Measurements from ENCODE around the gene CENPN. TPM values are rescaled to one million over a fixed set of nuclear protein-coding genes. Genes with fewer than 3 reads are reported as not detected.

Gene CENPN
- total and polyA plus RNA-seq, 2 of the 13 experiments (the other 11 are each of a cell fraction or from before 2014, with no cell fraction given), result 29.7 to 129 TPM

GRCh38 chr16:81006813-81007695 lies at the start of gene CENPN, which contains the start of gene CMC2 (continued):
- TF ChIP-seq, protein P1, sequence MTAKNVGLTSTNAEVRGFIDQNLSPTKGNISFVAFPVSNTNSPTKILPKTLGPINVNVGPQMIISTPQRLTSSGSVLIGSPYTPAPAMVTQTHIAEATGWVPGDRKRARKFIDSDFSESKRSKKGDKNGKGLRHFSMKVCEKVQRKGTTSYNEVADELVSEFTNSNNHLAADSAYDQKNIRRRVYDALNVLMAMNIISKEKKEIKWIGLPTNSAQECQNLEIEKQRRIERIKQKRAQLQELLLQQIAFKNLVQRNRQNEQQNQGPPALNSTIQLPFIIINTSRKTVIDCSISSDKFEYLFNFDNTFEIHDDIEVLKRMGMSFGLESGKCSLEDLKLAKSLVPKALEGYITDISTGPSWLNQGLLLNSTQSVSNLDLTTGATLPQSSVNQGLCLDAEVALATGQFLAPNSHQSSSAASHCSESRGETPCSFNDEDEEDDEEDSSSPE (CRISPR knock-in tag; IDR thresholded peaks at IDR 0.05), result peak; percentile 100
- TF ChIP-seq GTF2F1 (IDR thresholded peaks at IDR 0.05; ENCODE audit: low read length), result no peak; the same call in none of the 2 replicates
- TF ChIP-seq TAF15 (IDR thresholded peaks at IDR 0.05; ENCODE audit: low read depth, low read length, poor library complexity, severe bottlenecking), result peak; percentile 53
- TF ChIP-seq NCOA5 (CRISPR knock-in tag; IDR thresholded peaks at IDR 0.05), result no peak
- TF ChIP-seq ZNF414 (CRISPR knock-in tag; IDR thresholded peaks at IDR 0.05), result no peak; the same call in 1 of the 2 replicates
- TF ChIP-seq ZBTB8A (CRISPR knock-in tag; IDR thresholded peaks at IDR 0.05; ENCODE audit: borderline replicate concordance, low read depth), result no peak
- peak; percentile 60; the same call in 1 of the 2 replicates for TF ChIP-seq ZNF614 (CRISPR knock-in tag; IDR thresholded peaks at IDR 0.05; ENCODE audit: borderline replicate concordance)
- TF ChIP-seq, protein P2, sequence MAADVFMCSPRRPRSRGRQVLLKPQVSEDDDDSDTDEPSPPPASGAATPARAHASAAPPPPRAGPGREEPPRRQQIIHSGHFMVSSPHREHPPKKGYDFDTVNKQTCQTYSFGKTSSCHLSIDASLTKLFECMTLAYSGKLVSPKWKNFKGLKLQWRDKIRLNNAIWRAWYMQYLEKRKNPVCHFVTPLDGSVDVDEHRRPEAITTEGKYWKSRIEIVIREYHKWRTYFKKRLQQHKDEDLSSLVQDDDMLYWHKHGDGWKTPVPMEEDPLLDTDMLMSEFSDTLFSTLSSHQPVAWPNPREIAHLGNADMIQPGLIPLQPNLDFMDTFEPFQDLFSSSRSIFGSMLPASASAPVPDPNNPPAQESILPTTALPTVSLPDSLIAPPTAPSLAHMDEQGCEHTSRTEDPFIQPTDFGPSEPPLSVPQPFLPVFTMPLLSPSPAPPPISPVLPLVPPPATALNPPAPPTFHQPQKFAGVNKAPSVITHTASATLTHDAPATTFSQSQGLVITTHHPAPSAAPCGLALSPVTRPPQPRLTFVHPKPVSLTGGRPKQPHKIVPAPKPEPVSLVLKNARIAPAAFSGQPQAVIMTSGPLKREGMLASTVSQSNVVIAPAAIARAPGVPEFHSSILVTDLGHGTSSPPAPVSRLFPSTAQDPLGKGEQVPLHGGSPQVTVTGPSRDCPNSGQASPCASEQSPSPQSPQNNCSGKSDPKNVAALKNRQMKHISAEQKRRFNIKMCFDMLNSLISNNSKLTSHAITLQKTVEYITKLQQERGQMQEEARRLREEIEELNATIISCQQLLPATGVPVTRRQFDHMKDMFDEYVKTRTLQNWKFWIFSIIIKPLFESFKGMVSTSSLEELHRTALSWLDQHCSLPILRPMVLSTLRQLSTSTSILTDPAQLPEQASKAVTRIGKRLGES (CRISPR knock-in tag; IDR thresholded peaks at IDR 0.05; ENCODE audit: borderline replicate concordance), result peak; percentile 47; the same call in 1 of the 2 replicates
- TF ChIP-seq POGZ (CRISPR knock-in tag; IDR thresholded peaks at IDR 0.05), result peak; percentile 40
- no peak; the same call in 1 of the 2 replicates for TF ChIP-seq ZNF446 (CRISPR knock-in tag; IDR thresholded peaks at IDR 0.05)
- peak; percentile 9; the same call in 1 of the 2 replicates for TF ChIP-seq PLSCR1 (CRISPR knock-in tag; IDR thresholded peaks at IDR 0.05; ENCODE audit: borderline replicate concordance)
- no peak; the same call in 1 of the 2 replicates for TF ChIP-seq NR2F2 (IDR thresholded peaks at IDR 0.05; ENCODE audit: borderline replicate concordance, low read depth)
- peak; percentile 97 for TF ChIP-seq SMYD3 (CRISPR knock-in tag; IDR thresholded peaks at IDR 0.05)
- TF ChIP-seq, protein P3, sequence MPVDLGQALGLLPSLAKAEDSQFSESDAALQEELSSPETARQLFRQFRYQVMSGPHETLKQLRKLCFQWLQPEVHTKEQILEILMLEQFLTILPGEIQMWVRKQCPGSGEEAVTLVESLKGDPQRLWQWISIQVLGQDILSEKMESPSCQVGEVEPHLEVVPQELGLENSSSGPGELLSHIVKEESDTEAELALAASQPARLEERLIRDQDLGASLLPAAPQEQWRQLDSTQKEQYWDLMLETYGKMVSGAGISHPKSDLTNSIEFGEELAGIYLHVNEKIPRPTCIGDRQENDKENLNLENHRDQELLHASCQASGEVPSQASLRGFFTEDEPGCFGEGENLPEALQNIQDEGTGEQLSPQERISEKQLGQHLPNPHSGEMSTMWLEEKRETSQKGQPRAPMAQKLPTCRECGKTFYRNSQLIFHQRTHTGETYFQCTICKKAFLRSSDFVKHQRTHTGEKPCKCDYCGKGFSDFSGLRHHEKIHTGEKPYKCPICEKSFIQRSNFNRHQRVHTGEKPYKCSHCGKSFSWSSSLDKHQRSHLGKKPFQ (CRISPR knock-in tag; IDR thresholded peaks at IDR 0.05; ENCODE audit: insufficient replicate concordance), result no peak
- peak; percentile 63; the same call in 1 of the 2 replicates for TF ChIP-seq FOXJ3 (CRISPR knock-in tag; IDR thresholded peaks at IDR 0.05; ENCODE audit: borderline replicate concordance)
- peak; percentile 9; the same call in 1 of the 2 replicates for TF ChIP-seq ZNF225 (CRISPR knock-in tag; IDR thresholded peaks at IDR 0.05)
- TF ChIP-seq KLF6 (CRISPR knock-in tag; IDR thresholded peaks at IDR 0.05), result 0 out of 2 replicates have a peak, but pooled peaks have one; percentile 6
- peak; percentile 98 for TF ChIP-seq ZNF501 (CRISPR knock-in tag; IDR thresholded peaks at IDR 0.05)
- TF ChIP-seq ATF7-NPFF (CRISPR knock-in tag; IDR thresholded peaks at IDR 0.05; ENCODE audit: low read depth), result peak; percentile 61
- TF ChIP-seq ZNF138 (CRISPR knock-in tag; IDR thresholded peaks at IDR 0.05; ENCODE audit: low read depth), result peak; percentile 47; the same call in 1 of the 2 replicates
- TF ChIP-seq ATRX (CRISPR knock-in tag; IDR thresholded peaks at IDR 0.05; ENCODE audit: borderline replicate concordance), result no peak

Data from HepG2 (cell line).